K562 (cell line): ENCODE measurements around the gene PHLDB1. TPM values are rescaled to one million over a fixed set of nuclear protein-coding genes. Genes with fewer than 3 reads are reported as not detected.

Experiments
- BHLHE40 ChIP-seq: IDR thresholded peaks from 2 replicates; pipeline ENCODE4 v1.6.1; 2011; ENCODE audit warnings: low read length, improper control_type of control experiment
- CBX5 ChIP-seq: IDR thresholded peaks from 2 replicates; pipeline ENCODE4 v1.6.1; 2014; ENCODE audit warnings: low read depth, borderline replicate concordance
- CREM ChIP-seq: IDR thresholded peaks from 2 replicates; pipeline ENCODE4 v1.6.1; 2014; ENCODE audit warnings: antibody characterized with exemption, low read depth
- CTBP1 ChIP-seq: fragments of 450-650 bp; IDR thresholded peaks from 2 replicates; pipeline ENCODE4 v1.6.1; 2016; ENCODE audit warnings: borderline replicate concordance
- HDAC8 ChIP-seq: fragments of 450-650 bp; IDR thresholded peaks from 2 replicates; pipeline ENCODE4 v1.6.1; 2016; ENCODE audit warnings: mild to moderate bottlenecking, missing genetic modification characterization, moderate library complexity, missing compliant biosample characterization
- KLF1 ChIP-seq: fragments of 450-650 bp; IDR thresholded peaks from 2 replicates; pipeline ENCODE4 v1.6.1; 2016; ENCODE audit warnings: missing genetic modification characterization, missing compliant biosample characterization
- LEF1 ChIP-seq: fragments of 450-650 bp; IDR thresholded peaks from 2 replicates; pipeline ENCODE4 v1.6.1; 2016; ENCODE audit warnings: mild to moderate bottlenecking
- PRPF4 ChIP-seq: fragments of 200-400 bp; formaldehyde crosslinking; IDR thresholded peaks from one replicate; pipeline ENCODE4 v1.6.1; 2017; ENCODE audit warnings: low read length, low read depth, mild to moderate bottlenecking; ENCODE audit not compliant: insufficient read depth, poor library complexity, severe bottlenecking
- RBM39 ChIP-seq: fragments of 200-400 bp; formaldehyde crosslinking; optimal IDR thresholded peaks from 2 replicates; pipeline ENCODE3; 2018; ENCODE audit warnings: low read depth, low read length
- SAFB ChIP-seq: fragments of 200-400 bp; formaldehyde crosslinking; IDR thresholded peaks from 2 replicates; pipeline ENCODE4 v1.6.1; 2017; ENCODE audit warnings: low read depth, low read length, borderline replicate concordance
- STAT5A ChIP-seq: IDR thresholded peaks from 2 replicates; pipeline ENCODE4 v1.6.1; 2012; ENCODE audit warnings: low read length, inconsistent platforms, borderline replicate concordance
- TARDBP ChIP-seq: fragments of 450-650 bp; IDR thresholded peaks from 2 replicates; pipeline ENCODE4 v1.6.1; 2016
- TEAD4 ChIP-seq, 2 experiments: sonication (generic) in 1 of 2; formaldehyde crosslinking in 1 of 2; IDR thresholded peaks; 2 replicates each; pipeline versions ENCODE4 v1.6.1 to v1.8.0; 2012 to 2022; ENCODE audit warnings: borderline replicate concordance in 1 of 2, inconsistent platforms in 1 of 2, low read length in 1 of 2, mild to moderate bottlenecking in 1 of 2, missing genetic modification reagents in 1 of 2
- ZKSCAN8 ChIP-seq: fragments of 200-800 bp; sonication (Bioruptor generic); IDR thresholded peaks from 2 replicates; pipeline ENCODE4 v1.6.1; 2016; ENCODE audit warnings: missing genetic modification characterization, missing compliant biosample characterization
- ZNF766 ChIP-seq: fragments of 200-800 bp; sonication (Bioruptor generic); conservative IDR thresholded peaks from 2 replicates; pipeline ENCODE4 v1.6.1; 2016; ENCODE audit warnings: missing genetic modification characterization, missing compliant biosample characterization
- ZNF830 ChIP-seq: fragments of 250-450 bp; sonication (Bioruptor Pico); IDR thresholded peaks from 2 replicates; pipeline ENCODE4 v1.5.0; 2021; ENCODE audit warnings: mild to moderate bottlenecking
- polyA plus RNA-seq, 8 experiments: library from polyadenylated mRNA; depleted of rRNA in 4 of 8; stranded (reverse) in 5 of 8; unstranded in 3 of 8; fragments of >200 nt; fragmentation: Nextera tagmentation in 2 of 8; fragmentation: Illumina TruSeq in 1 of 8; extraction: Ambion mirVana in 2 of 8; extraction: Trizol in 1 of 8; gene quantifications; 2 replicates each; pipeline versions ENCODE4 v1.2.1 to v1.2.3, GENCODE V29; 2011 to 2014; ENCODE audit warnings: inconsistent platforms in 1 of 8, missing spikeins in 1 of 8
- total RNA-seq, 7 experiments: library from RNA; depleted of rRNA in 6 of 7; stranded (reverse); fragments of >200 nt in 6 of 7; fragmentation: Illumina TruSeq in 2 of 7; extraction: Trizol in 2 of 7; gene quantifications; 2 replicates each; pipeline versions ENCODE4 v1.2.1 to v1.2.3, GENCODE V29; 2011 to 2021; ENCODE audit warnings: low replicate concordance in 1 of 7
- TF ChIP-seq, protein P1 (sequence below): fragments of 250-450 bp; sonication (Bioruptor Pico); IDR thresholded peaks from 2 replicates; pipeline ENCODE4 v1.9.0; 2021; ENCODE audit warnings: mild to moderate bottlenecking
- TF ChIP-seq, protein P2 (sequence below), 3 experiments: IDR thresholded peaks in 2 of 3; conservative IDR thresholded peaks in 1 of 3; 2 replicates each; pipeline ENCODE4 v1.5.1; 2011 to 2012; ENCODE audit warnings: low read length in 3 of 3, mild to moderate bottlenecking in 3 of 3, control low read depth in 2 of 3, improper control_type of control experiment in 1 of 3, inconsistent platforms in 1 of 3, low read depth in 1 of 3, mixed read lengths in 1 of 3, moderate library complexity in 1 of 3; ENCODE audit not compliant: insufficient read depth in 2 of 3
- TF ChIP-seq, protein P3 (sequence below), 3 experiments: fragments of 200-800 bp in 1 of 3; sonication (Bioruptor generic) in 1 of 3; sonication (generic) in 1 of 3; formaldehyde crosslinking in 1 of 3; IDR thresholded peaks; 2 replicates each; pipeline versions ENCODE4 v1.6.1 to v1.8.0; 2016 to 2022; ENCODE audit warnings: mild to moderate bottlenecking in 2 of 3, missing compliant biosample characterization in 2 of 3, missing genetic modification characterization in 2 of 3, missing genetic modification reagents in 1 of 3
- TF ChIP-seq, protein P4 (sequence below): IDR thresholded peaks from 2 replicates; pipeline ENCODE4 v1.6.1; 2012; ENCODE audit warnings: low read depth, low read length, improper control_type of control experiment, borderline replicate concordance
- TF ChIP-seq, protein P5 (sequence below), 2 experiments: fragments of 450-650 bp; IDR thresholded peaks; 2 replicates each; pipeline ENCODE4 v1.6.1; 2016

The PHLDB1 gene
- total and polyA plus RNA-seq, 9 of the 15 experiments (the other 6 are each of a cell fraction or from before 2014, with no cell fraction given) = 2.0 to 28.7 (median 16.2) TPM

DNA sequence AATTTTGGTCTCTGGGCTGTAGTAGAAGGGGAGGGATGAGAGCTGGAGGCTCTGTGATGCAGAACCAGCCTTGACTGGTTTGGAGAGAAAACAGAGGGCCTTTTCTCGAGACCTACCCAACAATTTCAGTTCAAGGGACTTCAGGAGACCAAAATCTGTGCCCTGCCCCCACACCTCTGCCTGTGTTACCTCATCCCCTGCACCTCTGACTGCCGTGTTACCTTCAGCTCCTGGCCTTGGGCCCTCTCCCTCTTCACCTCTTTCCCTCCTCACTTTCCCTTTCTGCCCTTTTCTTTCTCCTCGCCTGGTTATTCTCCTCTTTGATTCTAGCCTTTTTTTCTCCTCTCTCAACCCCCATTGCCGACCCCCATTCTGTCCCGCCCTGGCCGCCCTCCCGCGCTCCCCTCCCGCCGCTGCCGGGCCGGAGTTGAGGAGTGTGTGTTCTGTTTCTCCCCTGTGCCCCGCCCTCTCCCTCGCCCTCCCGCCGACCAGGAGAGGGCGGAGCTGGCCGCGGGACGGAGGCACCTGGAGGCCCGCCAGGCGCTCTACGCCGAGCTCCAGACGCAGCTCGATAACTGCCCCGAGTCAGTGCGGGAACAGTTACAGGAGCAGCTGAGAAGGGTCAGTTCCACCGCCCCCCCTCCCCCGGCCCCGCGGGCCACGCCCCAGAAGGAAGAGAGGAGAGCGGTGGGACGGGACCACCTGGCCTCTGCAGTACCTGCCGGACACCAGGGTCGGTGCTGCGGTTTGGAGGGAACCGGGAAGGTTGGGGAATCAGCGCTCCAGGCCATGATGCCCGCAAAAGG lies 27.2 kb downstream of the PHLDB1 start (continued):
- TF ChIP-seq PRPF4 (no peak), BHLHE40 (0 out of 2 replicates have a peak, but pooled peaks have one; percentile 20), HDAC8 (no peak), TEAD4 (IDR thresholded peaks at IDR 0.05; ENCODE audit: low read length) (no peak), TEAD4 (CRISPR knock-in tag; IDR thresholded peaks at IDR 0.05; ENCODE audit: borderline replicate concordance) (no peak), KLF1 (tag) (no peak), TARDBP (no peak), ZKSCAN8 (CRISPR knock-in tag) (no peak), ZNF766 (CRISPR knock-in tag) (no peak), CREM (peak; percentile 41; the same call in 1 of the 2 replicates), SAFB (no peak), RBM39 (no peak), ZNF830 (CRISPR knock-in tag) (no peak), LEF1 (0 out of 2 replicates have a peak, but pooled peaks have one; percentile 30), STAT5A (no peak), CBX5 (no peak), CTBP1 (peak; percentile 17; the same call in 1 of the 2 replicates)
- TF ChIP-seq, protein P1, sequence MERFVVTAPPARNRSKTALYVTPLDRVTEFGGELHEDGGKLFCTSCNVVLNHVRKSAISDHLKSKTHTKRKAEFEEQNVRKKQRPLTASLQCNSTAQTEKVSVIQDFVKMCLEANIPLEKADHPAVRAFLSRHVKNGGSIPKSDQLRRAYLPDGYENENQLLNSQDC (CRISPR knock-in tag) = no peak
- TF ChIP-seq, protein P2, sequence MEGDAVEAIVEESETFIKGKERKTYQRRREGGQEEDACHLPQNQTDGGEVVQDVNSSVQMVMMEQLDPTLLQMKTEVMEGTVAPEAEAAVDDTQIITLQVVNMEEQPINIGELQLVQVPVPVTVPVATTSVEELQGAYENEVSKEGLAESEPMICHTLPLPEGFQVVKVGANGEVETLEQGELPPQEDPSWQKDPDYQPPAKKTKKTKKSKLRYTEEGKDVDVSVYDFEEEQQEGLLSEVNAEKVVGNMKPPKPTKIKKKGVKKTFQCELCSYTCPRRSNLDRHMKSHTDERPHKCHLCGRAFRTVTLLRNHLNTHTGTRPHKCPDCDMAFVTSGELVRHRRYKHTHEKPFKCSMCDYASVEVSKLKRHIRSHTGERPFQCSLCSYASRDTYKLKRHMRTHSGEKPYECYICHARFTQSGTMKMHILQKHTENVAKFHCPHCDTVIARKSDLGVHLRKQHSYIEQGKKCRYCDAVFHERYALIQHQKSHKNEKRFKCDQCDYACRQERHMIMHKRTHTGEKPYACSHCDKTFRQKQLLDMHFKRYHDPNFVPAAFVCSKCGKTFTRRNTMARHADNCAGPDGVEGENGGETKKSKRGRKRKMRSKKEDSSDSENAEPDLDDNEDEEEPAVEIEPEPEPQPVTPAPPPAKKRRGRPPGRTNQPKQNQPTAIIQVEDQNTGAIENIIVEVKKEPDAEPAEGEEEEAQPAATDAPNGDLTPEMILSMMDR (IDR thresholded peaks at IDR 0.05 in 2 of 3, conservative IDR thresholded peaks at IDR 0.05 in 1 of 3; ENCODE audit: insufficient read depth in 2 of 3, low read depth in 1 of 3, low read length in 3 of 3) = peak in 2 of 3 experiments; percentile 41 to 70; a peak in 4 of 6 replicates
- TF ChIP-seq, protein P3, sequence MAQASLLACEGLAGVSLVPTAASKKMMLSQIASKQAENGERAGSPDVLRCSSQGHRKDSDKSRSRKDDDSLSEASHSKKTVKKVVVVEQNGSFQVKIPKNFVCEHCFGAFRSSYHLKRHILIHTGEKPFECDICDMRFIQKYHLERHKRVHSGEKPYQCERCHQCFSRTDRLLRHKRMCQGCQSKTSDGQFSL (CRISPR knock-in tag; IDR thresholded peaks at IDR 0.05) = no peak
- TF ChIP-seq, protein P3 (tag; IDR thresholded peaks at IDR 0.05) = no peak
- TF ChIP-seq, protein P4, sequence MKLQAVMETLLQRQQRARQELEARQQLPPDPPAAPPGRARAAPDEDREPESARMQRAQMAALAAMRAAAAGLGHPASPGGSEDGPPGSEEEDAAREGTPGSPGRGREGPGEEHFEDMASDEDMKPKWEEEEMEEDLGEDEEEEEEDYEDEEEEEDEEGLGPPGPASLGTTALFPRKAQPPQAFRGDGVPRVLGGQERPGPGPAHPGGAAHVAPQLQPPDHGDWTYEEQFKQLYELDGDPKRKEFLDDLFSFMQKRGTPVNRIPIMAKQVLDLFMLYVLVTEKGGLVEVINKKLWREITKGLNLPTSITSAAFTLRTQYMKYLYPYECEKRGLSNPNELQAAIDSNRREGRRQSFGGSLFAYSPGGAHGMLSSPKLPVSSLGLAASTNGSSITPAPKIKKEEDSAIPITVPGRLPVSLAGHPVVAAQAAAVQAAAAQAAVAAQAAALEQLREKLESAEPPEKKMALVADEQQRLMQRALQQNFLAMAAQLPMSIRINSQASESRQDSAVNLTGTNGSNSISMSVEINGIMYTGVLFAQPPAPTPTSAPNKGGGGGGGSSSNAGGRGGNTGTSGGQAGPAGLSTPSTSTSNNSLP = no peak
- TF ChIP-seq, protein P5, sequence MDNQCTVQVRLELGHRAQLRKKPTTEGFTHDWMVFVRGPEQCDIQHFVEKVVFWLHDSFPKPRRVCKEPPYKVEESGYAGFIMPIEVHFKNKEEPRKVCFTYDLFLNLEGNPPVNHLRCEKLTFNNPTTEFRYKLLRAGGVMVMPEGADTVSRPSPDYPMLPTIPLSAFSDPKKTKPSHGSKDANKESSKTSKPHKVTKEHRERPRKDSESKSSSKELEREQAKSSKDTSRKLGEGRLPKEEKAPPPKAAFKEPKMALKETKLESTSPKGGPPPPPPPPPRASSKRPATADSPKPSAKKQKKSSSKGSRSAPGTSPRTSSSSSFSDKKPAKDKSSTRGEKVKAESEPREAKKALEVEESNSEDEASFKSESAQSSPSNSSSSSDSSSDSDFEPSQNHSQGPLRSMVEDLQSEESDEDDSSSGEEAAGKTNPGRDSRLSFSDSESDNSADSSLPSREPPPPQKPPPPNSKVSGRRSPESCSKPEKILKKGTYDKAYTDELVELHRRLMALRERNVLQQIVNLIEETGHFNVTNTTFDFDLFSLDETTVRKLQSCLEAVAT (IDR thresholded peaks at IDR 0.05) = peak; percentile 47 to 67; a peak in 3 of 4 replicates
